NCI-H146 treated with DMSO at 0.1 percent for 48 hours (cell line): Measurements from ENCODE around the gene B3GNT5.

Experiments
- DNase-seq: peaks from one replicate; lab custom pipeline; 2025; ENCODE audit not compliant: unreplicated experiment; lab: John Stamatoyannopoulos, UW

B3GNT5 gene

GRCh38 chr3:183290216-183290615 is 37.2 kb downstream of the B3GNT5 start:
- DNase-seq: no peak

GRCh38 chr3:183291497-183292031 is 38.5 kb downstream of the B3GNT5 start:
- DNase-seq: no peak

GRCh38 chr3:183293966-183294365 is 40.9 kb downstream of the B3GNT5 start:
- DNase-seq: no peak

- DNase-seq: no peak
Measured at GRCh38 chr3:183295211-183295610, 42.2 kb downstream of the B3GNT5 start.

GRCh38 chr3:183296944-183297343 is 43.9 kb downstream of the B3GNT5 start:
- no peak for DNase-seq

- peak; percentile 38 for DNase-seq
Measured at GRCh38 chr3:183298701-183299153, 45.7 kb downstream of the B3GNT5 start.

GRCh38 chr3:183299976-183300375 is 46.9 kb downstream of the B3GNT5 start:
- DNase-seq: no peak

GRCh38 chr3:183300996-183301562 is 48.0 kb downstream of the B3GNT5 start:
- no peak for DNase-seq

- DNase-seq: no peak
Measured at GRCh38 chr3:183301937-183302580, 49.0 kb downstream of the B3GNT5 start.

GRCh38 chr3:183303690-183304089 is 50.6 kb downstream of the B3GNT5 start:
- no peak for DNase-seq

- no peak for DNase-seq
Measured at GRCh38 chr3:183306798-183307671, 54.0 kb downstream of the B3GNT5 start.

GRCh38 chr3:183307749-183308148 is 54.7 kb downstream of the B3GNT5 start:
- DNase-seq: no peak

- no peak for DNase-seq
Measured at GRCh38 chr3:183308751-183309150, 55.7 kb downstream of the B3GNT5 start.

GRCh38 chr3:183309276-183309675 is 56.2 kb downstream of the B3GNT5 start:
- no peak for DNase-seq

GRCh38 chr3:183310936-183311335 is 57.9 kb downstream of the B3GNT5 start:
- DNase-seq: peak; percentile 52

- no peak for DNase-seq
Measured at GRCh38 chr3:183312433-183312832, 59.4 kb downstream of the B3GNT5 start.

- no peak for DNase-seq
Measured at GRCh38 chr3:183313351-183313750, 60.3 kb downstream of the B3GNT5 start.

- DNase-seq: no peak
Measured at GRCh38 chr3:183313764-183314163, 60.7 kb downstream of the B3GNT5 start.

GRCh38 chr3:183315739-183316138 is 62.7 kb downstream of the B3GNT5 start:
- DNase-seq: no peak

GRCh38 chr3:183317271-183317670 is 64.2 kb downstream of the B3GNT5 start:
- DNase-seq: no peak
